ENCODE data around the gene CATSPER1. TPM values are rescaled to one million over a fixed set of nuclear protein-coding genes. Genes with fewer than 3 reads are reported as not detected.
A peak's percentile ranks its signal among the peaks of the same experiment; 100 is the strongest.
"Not testable (repeated sequence)": the region's sequence is repeated elsewhere in the genome, so short reads cannot be mapped to it uniquely, and the experiment has no call there.

The CATSPER1 gene
- total RNA-seq, 1 experiment from 2014 or later: not detected

- DNase-seq (ENCODE audit: extremely low read depth, low read depth): peak; percentile 40
These were observed 3.7 kb downstream of the CATSPER1 start for GRCh38 chr11:66022401-66023185.

- peak; percentile 40 for DNase-seq (ENCODE audit: extremely low read depth, low read depth)
These were observed 5.5 kb downstream of the CATSPER1 start for GRCh38 chr11:66020618-66021357.

DNA sequence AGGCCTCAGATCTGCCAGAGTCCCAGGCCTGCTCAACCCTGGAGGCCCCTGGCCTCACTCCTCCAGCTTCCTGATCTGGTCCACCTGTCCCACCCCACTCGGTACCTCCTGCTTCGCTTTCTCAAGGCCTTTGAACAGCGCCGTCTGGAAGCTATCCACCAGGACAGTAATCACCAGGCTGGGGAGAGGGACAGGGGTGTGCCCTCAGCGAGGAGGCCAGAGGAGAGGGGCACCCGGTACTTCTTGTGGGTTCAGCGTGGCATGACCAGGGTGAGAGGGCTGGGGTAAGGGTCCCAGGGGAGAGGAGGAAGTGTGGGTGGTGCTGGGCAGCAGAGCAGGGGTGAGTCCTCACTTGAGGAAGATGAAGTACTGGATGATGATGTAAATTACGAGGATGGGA, 6.1 kb downstream of the CATSPER1 start:
- DNase-seq (ENCODE audit: extremely low read depth, low read depth): no peak

DNA sequence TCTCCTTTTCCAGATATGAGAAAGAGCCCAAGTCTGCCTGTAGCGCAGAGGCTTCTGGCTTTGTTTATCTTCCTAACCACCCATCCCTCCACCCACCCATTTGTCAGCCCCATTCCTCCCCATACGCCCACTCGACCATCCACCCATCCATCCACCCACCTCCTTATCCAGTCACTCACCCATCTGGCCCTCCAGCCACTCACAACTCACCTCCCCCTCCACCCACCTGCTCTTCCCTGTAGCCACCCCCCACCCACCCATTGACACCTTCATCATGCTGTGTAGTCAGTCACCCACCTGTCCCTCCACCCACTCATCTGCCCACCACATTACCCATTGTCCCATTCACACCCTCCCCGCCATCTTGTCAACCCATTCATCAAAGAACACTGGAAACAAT, 9.0 kb downstream of the CATSPER1 start:
- no peak for DNase-seq (ENCODE audit: extremely low read depth, low read depth)

DNA sequence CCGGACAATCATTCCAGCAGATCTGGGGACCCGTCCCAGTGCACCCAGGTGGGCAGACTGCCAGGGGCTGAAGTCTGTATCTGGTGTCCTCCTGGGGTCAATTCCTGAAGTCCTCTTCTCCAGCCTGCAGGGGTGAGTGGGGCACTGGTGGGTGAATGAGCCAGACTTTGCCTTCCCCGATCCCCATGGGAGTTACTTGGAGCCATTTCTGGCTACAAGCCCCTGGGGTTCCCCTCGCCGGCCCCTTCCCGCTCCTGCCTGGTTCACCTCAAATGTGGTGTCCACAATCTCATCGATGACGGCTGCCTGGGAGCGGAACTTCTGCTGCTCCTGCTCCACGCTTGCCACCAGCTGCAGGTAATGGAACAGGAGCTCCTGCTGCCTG, 9.5 kb downstream of the CATSPER1 start:
- no peak for DNase-seq (ENCODE audit: extremely low read depth, low read depth)

- no peak for DNase-seq (ENCODE audit: extremely low read depth, low read depth)
These were observed 10.1 kb downstream of the CATSPER1 start for GRCh38 chr11:66015936-66016792.

DNA sequence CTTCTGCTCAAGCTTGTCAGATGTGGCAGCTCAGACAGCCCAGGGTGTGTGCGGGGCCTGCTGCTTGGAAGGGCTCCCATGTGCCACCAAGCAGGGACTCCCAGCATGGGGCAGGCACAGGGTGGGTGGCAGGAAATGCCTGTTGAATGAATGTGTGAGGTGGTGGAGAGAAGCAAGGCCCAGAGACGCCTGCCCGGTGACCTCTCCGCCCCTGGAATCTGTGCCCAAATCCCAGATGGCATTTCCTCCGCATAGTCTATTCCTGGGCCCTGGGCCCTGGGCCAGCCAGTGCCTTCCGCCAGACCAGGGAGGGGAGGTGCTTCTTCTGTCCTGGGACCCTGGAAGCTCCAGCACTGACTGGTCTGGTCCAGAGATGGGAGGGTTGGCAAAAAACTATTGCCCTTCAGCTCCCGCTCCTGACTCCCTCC, 10.8 kb downstream of the CATSPER1 start:
- DNase-seq (ENCODE audit: extremely low read depth, low read depth): no peak

DNA sequence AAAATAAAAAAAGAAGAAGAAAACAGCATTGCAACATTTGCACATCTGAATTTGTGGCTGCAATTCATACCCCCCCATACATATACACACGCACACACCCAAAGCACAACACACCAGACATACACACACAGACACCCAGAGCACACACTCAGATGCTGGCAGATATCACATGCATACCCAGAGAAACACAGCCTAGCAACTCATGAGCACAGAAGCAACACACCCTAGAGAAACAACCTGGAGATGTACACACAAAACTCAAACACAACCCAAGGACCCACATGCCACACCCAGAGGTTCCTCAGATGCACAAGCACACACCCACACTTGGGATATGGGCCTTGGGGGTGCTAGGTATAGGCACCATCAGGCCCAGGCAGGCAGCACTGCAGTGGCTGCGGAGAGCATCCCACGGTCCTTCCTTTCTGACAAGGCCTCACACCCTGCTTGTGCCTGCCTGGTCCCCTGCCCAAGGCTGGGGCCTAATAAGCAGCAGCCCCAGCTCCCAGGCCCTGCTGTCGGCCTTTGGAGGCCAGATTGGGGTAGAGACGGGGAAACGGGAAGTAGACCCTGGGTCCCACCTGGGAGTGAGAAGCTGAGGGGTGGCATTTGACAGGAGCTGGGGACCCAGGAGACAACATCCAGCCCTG, 11.3 kb downstream of the CATSPER1 start:
- DNase-seq (ENCODE audit: extremely low read depth, low read depth): no peak

GRCh38 chr11:66013762-66014100, 12.5 kb downstream of the CATSPER1 start:
- no peak for DNase-seq (ENCODE audit: extremely low read depth, low read depth)

DNA sequence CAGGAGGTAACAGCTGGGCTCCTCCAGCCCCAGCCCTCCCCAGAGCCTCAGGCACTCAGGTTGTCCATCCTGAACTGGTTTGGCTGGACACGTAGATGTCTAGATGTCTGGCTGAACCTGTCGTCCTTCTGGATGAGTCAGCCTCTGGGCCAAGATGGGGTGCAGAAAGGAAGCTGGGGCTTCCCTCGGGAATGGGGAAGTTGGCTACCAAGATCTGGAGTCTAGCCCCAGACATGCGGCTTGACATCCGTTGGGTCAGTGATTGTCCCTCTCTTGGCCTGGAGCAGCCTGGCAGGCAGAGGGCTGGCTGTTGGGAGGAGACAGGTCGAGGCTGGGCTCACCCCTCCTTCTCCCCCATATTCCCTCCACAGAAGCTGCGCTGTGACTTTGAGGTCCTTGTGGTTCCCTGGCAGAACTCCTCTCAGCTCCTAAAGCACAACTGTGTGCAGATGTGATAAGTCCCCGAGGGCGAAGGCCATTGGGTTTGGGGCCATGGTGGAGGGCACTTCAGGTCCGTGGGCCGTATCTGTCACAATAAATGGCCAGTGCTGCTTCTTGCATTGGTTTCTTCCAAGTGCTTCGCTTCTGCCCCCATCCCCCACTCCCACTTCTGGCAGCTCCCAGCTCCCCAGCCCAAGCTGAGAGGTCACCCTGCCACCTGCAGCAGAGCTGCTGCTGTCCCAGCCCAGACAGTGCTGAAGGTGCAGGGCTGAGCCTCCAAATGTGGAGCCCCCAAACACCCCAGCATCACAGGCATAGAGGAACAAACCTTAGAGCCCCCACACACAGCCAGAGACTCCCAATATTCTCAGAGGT, 13.1 kb downstream of the CATSPER1 start:
- DNase-seq (ENCODE audit: extremely low read depth, low read depth): no peak

- DNase-seq (ENCODE audit: extremely low read depth, low read depth): no peak
These were observed 13.8 kb downstream of the CATSPER1 start for GRCh38 chr11:66012371-66012945.

DNA sequence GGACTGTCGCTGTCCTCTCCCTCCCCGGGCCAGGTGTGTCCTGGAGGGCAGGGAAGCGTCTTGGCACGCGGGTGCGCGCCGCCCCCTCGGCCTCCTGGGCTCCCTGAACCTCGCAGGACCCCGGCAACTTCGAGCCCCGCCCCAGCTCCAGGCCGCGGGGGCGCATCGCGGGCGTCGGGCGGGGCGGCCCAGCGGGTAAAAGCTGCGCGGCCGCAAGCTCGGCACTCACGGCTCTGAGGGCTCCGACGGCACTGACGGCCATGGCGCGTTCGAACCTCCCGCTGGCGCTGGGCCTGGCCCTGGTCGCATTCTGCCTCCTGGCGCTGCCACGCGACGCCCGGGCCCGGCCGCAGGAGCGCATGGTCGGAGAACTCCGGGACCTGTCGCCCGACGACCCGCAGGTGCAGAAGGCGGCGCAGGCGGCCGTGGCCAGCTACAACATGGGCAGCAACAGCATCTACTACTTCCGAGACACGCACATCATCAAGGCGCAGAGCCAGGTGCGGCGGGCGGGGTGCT, 14.4 kb downstream of the CATSPER1 start, which contains the start of gene CST6:
Gene CST6 (plus strand): TSS at position 224 of the 519 bp plus-strand sequence. CDS start 37 bp downstream, at position 261.
- DNase-seq (ENCODE audit: extremely low read depth, low read depth): no peak

DNA sequence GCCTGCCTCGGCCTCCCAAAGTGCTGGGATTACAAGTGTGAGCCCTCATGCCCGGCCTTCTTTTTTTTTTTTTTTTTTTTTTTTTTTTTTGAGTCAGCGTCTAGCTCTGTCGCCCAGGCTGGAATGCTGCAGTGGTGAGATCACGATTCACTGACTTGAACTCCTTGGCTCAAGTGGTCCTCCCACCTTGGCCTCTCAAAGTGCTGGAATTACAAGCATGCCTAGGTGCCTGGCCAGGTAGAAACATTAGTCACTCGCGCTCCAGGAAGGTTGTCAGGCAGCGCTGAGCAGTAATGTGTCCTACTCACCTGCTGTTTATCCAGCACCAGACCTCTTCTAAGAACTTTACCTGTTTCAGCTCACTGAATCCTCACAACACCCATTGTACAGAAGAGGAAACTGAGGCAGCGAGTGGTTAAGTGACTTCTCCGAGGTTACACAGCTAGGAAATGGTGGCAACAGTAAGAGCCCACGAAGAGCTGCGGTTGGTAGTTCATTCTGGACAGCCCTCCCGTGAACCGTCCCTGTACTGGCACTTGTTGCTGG, 15.0 kb downstream of the CATSPER1 start:
- DNase-seq (ENCODE audit: extremely low read depth, low read depth): no peak

DNA sequence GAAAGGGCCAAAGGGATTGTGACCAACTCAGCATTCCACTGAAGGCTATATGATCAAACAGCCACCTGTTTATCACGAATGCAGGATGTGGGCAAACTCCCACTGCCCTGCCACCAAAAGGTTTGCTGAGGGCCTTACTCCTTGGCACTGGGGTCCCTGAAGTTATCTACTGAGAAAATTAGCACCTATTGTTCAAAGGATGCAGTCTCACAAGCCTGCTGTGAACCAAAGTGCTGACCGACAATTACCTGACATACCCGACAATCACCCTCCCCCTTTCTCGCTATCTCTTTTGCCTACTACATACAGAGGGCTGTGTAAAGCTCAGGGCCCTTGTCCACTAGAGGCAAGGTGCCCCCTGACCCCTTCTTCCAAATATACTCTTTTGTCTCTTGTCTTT, 16.2 kb downstream of the CATSPER1 start:
- DNase-seq (ENCODE audit: extremely low read depth, low read depth): not testable (repeated sequence)

GRCh38 chr11:66008468-66009101, 17.7 kb downstream of the CATSPER1 start:
- no peak for DNase-seq (ENCODE audit: extremely low read depth, low read depth)

DNA sequence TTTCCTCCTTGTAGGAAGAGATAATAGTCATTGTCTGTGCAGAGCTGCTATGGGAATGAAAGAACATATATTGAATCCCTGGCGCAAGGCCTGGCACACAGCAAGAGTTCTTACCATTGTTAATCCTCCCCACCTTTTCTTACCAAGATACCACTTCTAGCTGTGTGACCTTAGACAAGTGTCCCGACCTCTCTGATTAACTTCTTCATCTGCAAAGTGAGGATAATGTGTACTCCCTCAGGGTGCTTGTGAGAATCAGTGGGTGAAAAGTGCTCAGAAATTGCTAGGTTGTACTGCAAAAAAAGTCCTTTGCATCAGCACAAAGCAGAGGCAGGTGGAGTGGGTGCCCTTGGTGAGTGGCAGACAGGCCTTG, 18.2 kb downstream of the CATSPER1 start:
- no peak for DNase-seq (ENCODE audit: extremely low read depth, low read depth)

GRCh38 chr11:66007201-66007634, 19.1 kb downstream of the CATSPER1 start:
- no peak for DNase-seq (ENCODE audit: extremely low read depth, low read depth)

DNA sequence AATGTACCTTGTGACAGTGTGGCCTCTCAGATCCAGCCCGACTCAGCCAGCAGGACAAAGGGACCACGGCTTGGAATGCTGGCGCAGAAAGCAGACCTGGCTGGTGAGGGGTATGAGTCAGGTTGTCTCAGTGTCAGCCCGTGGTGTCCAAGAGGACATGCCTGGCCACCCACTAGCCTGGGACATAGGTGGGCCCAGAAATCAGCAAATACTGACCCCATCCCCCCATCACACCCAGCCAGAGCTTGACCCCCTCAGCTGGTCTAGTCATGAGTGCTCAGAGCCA, 19.4 kb downstream of the CATSPER1 start:
- DNase-seq (ENCODE audit: extremely low read depth, low read depth): no peak
